Vagina (tissue), 2 donors: Measurements from ENCODE around the gene RGS6. TPM values are rescaled to one million over a fixed set of nuclear protein-coding genes. Genes with fewer than 3 reads are reported as not detected.

Experiments
- DNase-seq, 2 donors: peaks; one replicate each; pipeline ENCODE4 v3.0.0-alpha.2; 2017; ENCODE audit errors: extremely low spot score in 2 of 2
- H3K27ac ChIP-seq: fragments of 200-600 bp; sonication (generic); one replicate; pipeline ENCODE4 v1.5.1; 2019
- H3K27me3 ChIP-seq: fragments of 200-600 bp; sonication (generic); one replicate; pipeline ENCODE4 v1.5.1; 2019
- H3K36me3 ChIP-seq, 2 donors: fragments of 200-600 bp; sonication (generic); one replicate each; pipeline ENCODE4 v1.5.1; 2017 to 2019
- H3K4me1 ChIP-seq: fragments of 200-600 bp; sonication (generic); one replicate; pipeline ENCODE4 v1.5.1; 2019
- H3K4me3 ChIP-seq, 2 donors: fragments of 200-600 bp; sonication (generic); 1 replicate in 1 of 2; 2 replicates in 1 of 2; pipeline ENCODE4 v1.5.1; 2016 to 2019
- H3K9me3 ChIP-seq: fragments of 200-600 bp; sonication (generic); one replicate; pipeline ENCODE4 v1.5.1; 2019
- CTCF ChIP-seq, 3 experiments: fragments of 450-650 bp in 2 of 3; fragments of 200-600 bp in 1 of 3; sonication (generic) in 1 of 3; IDR thresholded peaks; one replicate each; pipeline ENCODE4 v1.5.1; 2017 to 2019; ENCODE audit warnings: antibody characterized with exemption in 3 of 3, mild to moderate bottlenecking in 2 of 3, moderate library complexity in 2 of 3
- POLR2A ChIP-seq, 2 donors: fragments of 450-650 bp; IDR thresholded peaks; one replicate each; pipeline ENCODE4 v1.6.1; 2017; ENCODE audit warnings: antibody characterized with exemption in 2 of 2, mild to moderate bottlenecking in 2 of 2, moderate library complexity in 2 of 2
- POLR2AphosphoS5 ChIP-seq, 2 donors: sonication (generic); formaldehyde crosslinking; IDR thresholded peaks; one replicate each; pipeline ENCODE4 v1.9.0; 2017; ENCODE audit warnings: antibody characterized with exemption in 2 of 2, mild to moderate bottlenecking in 2 of 2, low read depth in 1 of 2; ENCODE audit not compliant: insufficient read depth in 1 of 2
- intact Hi-C: fragments of 100-400 bp; cut with DNase I; formaldehyde crosslinking; loops from one replicate; pipeline ENCODE4 v1.15.1; 2023
- total RNA-seq: library from RNA; depleted of rRNA; stranded (reverse); fragments of >200 nt; gene quantifications from one replicate; pipeline ENCODE4 v1.2.3, GENCODE V29; 2016

Gene RGS6
- total RNA-seq, 1 donor from 2014 or later, result 2.0 TPM

GRCh38 chr14:72141084-72141483 lies 208.9 kb downstream of the RGS6 start:
- no peaks in the 10 kb centered on the region for H3K36me3 ChIP-seq
- no peak for TF ChIP-seq POLR2AphosphoS5 (IDR thresholded peaks at IDR 0.05; ENCODE audit: insufficient read depth in 1 of 2, low read depth in 1 of 2)
- TF ChIP-seq POLR2A (IDR thresholded peaks at IDR 0.05), result no peak
- no peak for TF ChIP-seq CTCF (IDR thresholded peaks at IDR 0.05)

GRCh38 chr14:72142328-72142727 lies 210.1 kb downstream of the RGS6 start:
- TF ChIP-seq POLR2A (IDR thresholded peaks at IDR 0.05), result no peak
- TF ChIP-seq CTCF (IDR thresholded peaks at IDR 0.05), result no peak
- no peak for TF ChIP-seq POLR2AphosphoS5 (IDR thresholded peaks at IDR 0.05; ENCODE audit: insufficient read depth in 1 of 2, low read depth in 1 of 2)
- H3K36me3 ChIP-seq, result no peaks in the 10 kb centered on the region
- intact Hi-C loops, result no loop called here
- H3K4me3 ChIP-seq, result no peak overlapping the region
- H3K4me1 ChIP-seq, result no peaks in the 10 kb centered on the region
- H3K27ac ChIP-seq, result no peak overlapping the region
- no peak for DNase-seq
- no peaks in the 10 kb centered on the region for H3K9me3 ChIP-seq
- no peaks in the 10 kb centered on the region for H3K27me3 ChIP-seq

More at GRCh38 chr14:72141084-72141483, 208.9 kb downstream of the RGS6 start:
- no peaks in the 10 kb centered on the region for H3K9me3 ChIP-seq
- H3K27me3 ChIP-seq, result no peaks in the 10 kb centered on the region
- intact Hi-C loops, result no loop called here
- no peak overlapping the region for H3K27ac ChIP-seq
- no peak overlapping the region for H3K4me3 ChIP-seq
- no peak for DNase-seq
- H3K4me1 ChIP-seq, result no peaks in the 10 kb centered on the region

GRCh38 chr14:72146241-72146640 lies 214.0 kb downstream of the RGS6 start:
- Histone ChIP-seq H3K27ac (no peak overlapping the region), H3K36me3 (no peaks in the 10 kb centered on the region), H3K4me1 (no peaks in the 10 kb centered on the region), H3K4me3 (no peak overlapping the region), H3K9me3 (no peaks in the 10 kb centered on the region), H3K27me3 (no peaks in the 10 kb centered on the region)
- no peak for DNase-seq
- TF ChIP-seq CTCF (IDR thresholded peaks at IDR 0.05), result no peak
- intact Hi-C loops, result no loop called here

- no peaks in the 10 kb centered on the region for H3K36me3 ChIP-seq
- no peaks in the 10 kb centered on the region for H3K27me3 ChIP-seq
- TF ChIP-seq POLR2A (IDR thresholded peaks at IDR 0.05) (no peak), POLR2AphosphoS5 (IDR thresholded peaks at IDR 0.05; ENCODE audit: insufficient read depth in 1 of 2, low read depth in 1 of 2) (no peak), CTCF (IDR thresholded peaks at IDR 0.05) (no peak)
- H3K9me3 ChIP-seq, result no peaks in the 10 kb centered on the region
- no peak for DNase-seq
- no peak overlapping the region for H3K4me3 ChIP-seq
- intact Hi-C loops, result no loop called here
- H3K27ac ChIP-seq, result no peak overlapping the region
- no peaks in the 10 kb centered on the region for H3K4me1 ChIP-seq
Observed at GRCh38 chr14:72154645-72155378, 222.6 kb downstream of the RGS6 start.

GRCh38 chr14:72155379-72155993 lies 223.3 kb downstream of the RGS6 start:
- TF ChIP-seq POLR2AphosphoS5 (IDR thresholded peaks at IDR 0.05; ENCODE audit: insufficient read depth in 1 of 2, low read depth in 1 of 2) (no peak), CTCF (IDR thresholded peaks at IDR 0.05) (no peak), POLR2A (IDR thresholded peaks at IDR 0.05) (no peak)
- DNase-seq, result no peak
- Histone ChIP-seq H3K4me3 (no peak overlapping the region), H3K36me3 (no peaks in the 10 kb centered on the region), H3K4me1 (no peaks in the 10 kb centered on the region), H3K9me3 (no peaks in the 10 kb centered on the region), H3K27me3 (no peaks in the 10 kb centered on the region), H3K27ac (no peak overlapping the region)
- intact Hi-C loops, result no loop called here
